ENCODE data around the gene IRF2BP2.
A peak's percentile ranks its signal among the peaks of the same experiment; 100 is the strongest.

IRF2BP2 gene
- 401 to 846 (median 413) reads per million in 3 donors for total RNA-seq

DNA sequence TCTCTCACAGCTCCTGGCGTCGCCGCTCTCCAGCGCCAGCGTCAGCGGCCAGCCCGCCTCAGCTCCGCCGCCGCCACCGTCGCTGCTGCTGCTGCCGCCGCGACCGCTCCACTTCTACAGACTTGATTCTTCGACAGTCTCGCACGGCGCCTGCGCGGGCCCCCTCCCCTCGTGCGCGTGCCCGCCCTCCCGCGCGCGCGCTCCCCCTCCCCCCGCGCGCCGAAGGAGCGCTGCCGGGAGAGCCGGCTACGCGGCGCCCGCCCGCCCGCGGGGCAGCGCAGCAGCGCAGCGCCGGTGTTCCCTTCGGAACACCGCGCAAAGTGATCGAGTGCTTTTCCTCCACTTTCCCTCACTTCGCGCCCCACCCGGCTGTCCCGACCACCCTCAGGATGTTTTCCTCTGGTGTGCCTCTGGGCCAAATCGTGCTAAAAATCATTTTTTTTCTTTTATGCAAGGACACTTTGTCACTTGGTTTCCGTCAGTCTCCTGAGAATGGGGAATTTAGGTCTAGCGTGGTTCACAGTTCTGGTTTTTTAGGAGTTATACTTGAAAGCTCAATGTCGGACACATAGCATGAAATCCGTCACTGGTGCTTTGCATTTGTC lies at the start of gene IRF2BP2:
Gene IRF2BP2, minus strand, starts transcription at position 118 of the 605 bp plus-strand sequence. CDS start 684 bp downstream, outside the sequence.
- Histone ChIP-seq H3K36me3 (ENCODE audit: control insufficient read depth, insufficient read depth, low read length) (peaks cover 11% of the 10 kb centered on the region), H3K27ac (ENCODE audit: insufficient read depth, low read length, poor library complexity, severe bottlenecking) (peak within 1 kb of the TSS; percentile 98), H3K4me1 (ENCODE audit: control insufficient read depth, insufficient read depth, low read length, poor library complexity, severe bottlenecking) (peaks cover 41% of the 10 kb centered on the region)

DNA sequence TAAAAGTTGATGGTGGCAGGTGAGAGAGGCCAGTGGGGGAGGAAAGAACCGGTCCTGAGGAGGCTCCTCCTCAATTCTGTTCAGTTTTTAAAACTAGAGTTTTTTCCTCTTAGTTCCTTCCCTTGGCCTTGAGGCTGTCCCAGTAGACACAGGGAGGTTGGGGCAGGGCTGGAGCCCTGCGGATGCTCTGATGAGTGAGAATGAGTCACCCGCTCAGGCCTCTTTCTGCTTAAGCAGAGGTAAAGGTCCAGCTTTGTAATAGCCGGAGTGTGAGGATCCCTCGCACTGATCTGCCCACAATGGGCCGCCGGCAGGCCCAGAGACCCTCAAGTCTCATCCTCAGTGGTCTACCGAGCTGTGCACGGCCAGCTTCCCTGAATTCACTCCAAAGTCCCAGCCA lies 49.6 kb upstream of the IRF2BP2 start:
- no peak for DNase-seq
- Histone ChIP-seq H3K27ac (ENCODE audit: insufficient read depth, low read length, poor library complexity, severe bottlenecking) (no peak overlapping the region), H3K4me3 (ENCODE audit: insufficient read depth, low read depth, low read length, poor library complexity, severe bottlenecking) (no peak overlapping the region), H3K9me3 (ENCODE audit: control insufficient read depth, low read length) (no peaks in the 10 kb centered on the region), H3K4me1 (ENCODE audit: control insufficient read depth, insufficient read depth, low read length, poor library complexity, severe bottlenecking) (no peaks in the 10 kb centered on the region), H3K36me3 (ENCODE audit: control insufficient read depth, insufficient read depth, low read length) (no peaks in the 10 kb centered on the region), H3K27me3 (replicated peaks; ENCODE audit: control insufficient read depth, insufficient read depth, low read length, poor library complexity, severe bottlenecking) (no peaks in the 10 kb centered on the region)

More for the DNA sequence above, at the start of gene IRF2BP2:
- H3K27me3 ChIP-seq (replicated peaks; ENCODE audit: control insufficient read depth, insufficient read depth, low read length, poor library complexity, severe bottlenecking) = no peaks in the 10 kb centered on the region
- H3K9me3 ChIP-seq (ENCODE audit: control insufficient read depth, low read length) = no peaks in the 10 kb centered on the region
- peak within 1 kb of the TSS; percentile 67 for H3K4me3 ChIP-seq (ENCODE audit: insufficient read depth, low read depth, low read length, poor library complexity, severe bottlenecking)
- peak; percentile 73 to 75 (median 75) for DNase-seq

DNA sequence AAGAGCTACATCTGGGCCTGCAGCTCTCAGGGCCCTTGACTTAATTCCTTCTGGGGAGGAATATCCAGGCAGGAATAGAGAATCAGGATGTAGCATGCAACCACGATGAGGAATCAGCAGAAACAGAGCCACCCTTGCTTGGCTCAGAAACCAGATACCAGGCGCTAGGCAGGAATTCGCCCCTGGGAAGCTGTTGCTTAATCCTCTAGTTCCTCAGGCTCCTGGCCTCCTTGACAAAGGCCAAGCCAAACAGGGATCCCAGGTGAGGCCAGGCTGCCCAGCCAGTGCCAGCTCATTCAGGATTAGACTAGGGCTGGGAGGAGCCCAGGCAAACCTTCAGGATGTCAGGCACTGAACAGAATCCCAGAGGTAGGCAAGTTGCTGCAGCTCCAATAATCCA lies 48.2 kb upstream of the IRF2BP2 start:
- no peak for DNase-seq
- Histone ChIP-seq H3K36me3 (ENCODE audit: control insufficient read depth, insufficient read depth, low read length) (no peaks in the 10 kb centered on the region), H3K9me3 (ENCODE audit: control insufficient read depth, low read length) (no peaks in the 10 kb centered on the region), H3K4me3 (ENCODE audit: insufficient read depth, low read depth, low read length, poor library complexity, severe bottlenecking) (no peak overlapping the region), H3K4me1 (ENCODE audit: control insufficient read depth, insufficient read depth, low read length, poor library complexity, severe bottlenecking) (no peaks in the 10 kb centered on the region), H3K27me3 (replicated peaks; ENCODE audit: control insufficient read depth, insufficient read depth, low read length, poor library complexity, severe bottlenecking) (no peaks in the 10 kb centered on the region), H3K27ac (ENCODE audit: insufficient read depth, low read length, poor library complexity, severe bottlenecking) (no peak overlapping the region)

DNA sequence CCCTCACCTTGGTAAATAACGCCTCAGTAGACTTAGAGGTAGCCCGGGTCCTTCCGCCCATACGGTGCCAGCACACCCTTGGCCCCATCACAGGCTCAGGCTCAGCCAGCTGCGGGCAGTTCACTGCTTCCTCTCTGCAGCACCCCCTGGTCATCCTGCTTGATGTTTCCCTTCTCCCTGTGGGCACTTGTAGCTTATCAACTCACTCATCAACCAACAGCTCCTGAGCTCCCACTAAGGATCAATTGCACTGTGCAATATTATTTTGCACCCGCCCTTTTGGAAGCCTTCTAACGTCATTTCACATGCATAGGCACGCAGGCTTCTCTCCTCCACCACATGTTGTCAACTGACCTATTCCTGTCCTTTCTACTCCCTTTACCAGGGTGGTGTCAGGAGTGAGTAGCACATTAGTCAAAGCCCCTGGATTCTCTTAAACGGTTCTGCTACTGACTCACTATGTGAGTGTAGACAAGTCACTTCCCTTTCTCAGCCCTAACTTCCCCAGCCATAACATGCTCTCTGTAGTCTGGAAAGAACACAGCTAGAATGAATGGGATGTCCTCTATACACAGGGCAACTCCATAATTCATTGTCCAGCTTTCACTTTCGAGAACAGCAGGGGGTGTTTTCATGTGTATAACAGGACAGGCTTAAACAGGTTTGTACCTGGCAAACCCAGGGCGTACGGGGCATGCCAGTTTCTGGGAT lies 47.1 kb upstream of the IRF2BP2 start:
- Histone ChIP-seq H3K27me3 (replicated peaks; ENCODE audit: control insufficient read depth, insufficient read depth, low read length, poor library complexity, severe bottlenecking) (no peaks in the 10 kb centered on the region), H3K9me3 (ENCODE audit: control insufficient read depth, low read length) (no peaks in the 10 kb centered on the region), H3K27ac (ENCODE audit: insufficient read depth, low read length, poor library complexity, severe bottlenecking) (no peak overlapping the region), H3K4me3 (ENCODE audit: insufficient read depth, low read depth, low read length, poor library complexity, severe bottlenecking) (no peak overlapping the region), H3K36me3 (ENCODE audit: control insufficient read depth, insufficient read depth, low read length) (no peaks in the 10 kb centered on the region), H3K4me1 (ENCODE audit: control insufficient read depth, insufficient read depth, low read length, poor library complexity, severe bottlenecking) (no peaks in the 10 kb centered on the region)
- DNase-seq = no peak

DNA sequence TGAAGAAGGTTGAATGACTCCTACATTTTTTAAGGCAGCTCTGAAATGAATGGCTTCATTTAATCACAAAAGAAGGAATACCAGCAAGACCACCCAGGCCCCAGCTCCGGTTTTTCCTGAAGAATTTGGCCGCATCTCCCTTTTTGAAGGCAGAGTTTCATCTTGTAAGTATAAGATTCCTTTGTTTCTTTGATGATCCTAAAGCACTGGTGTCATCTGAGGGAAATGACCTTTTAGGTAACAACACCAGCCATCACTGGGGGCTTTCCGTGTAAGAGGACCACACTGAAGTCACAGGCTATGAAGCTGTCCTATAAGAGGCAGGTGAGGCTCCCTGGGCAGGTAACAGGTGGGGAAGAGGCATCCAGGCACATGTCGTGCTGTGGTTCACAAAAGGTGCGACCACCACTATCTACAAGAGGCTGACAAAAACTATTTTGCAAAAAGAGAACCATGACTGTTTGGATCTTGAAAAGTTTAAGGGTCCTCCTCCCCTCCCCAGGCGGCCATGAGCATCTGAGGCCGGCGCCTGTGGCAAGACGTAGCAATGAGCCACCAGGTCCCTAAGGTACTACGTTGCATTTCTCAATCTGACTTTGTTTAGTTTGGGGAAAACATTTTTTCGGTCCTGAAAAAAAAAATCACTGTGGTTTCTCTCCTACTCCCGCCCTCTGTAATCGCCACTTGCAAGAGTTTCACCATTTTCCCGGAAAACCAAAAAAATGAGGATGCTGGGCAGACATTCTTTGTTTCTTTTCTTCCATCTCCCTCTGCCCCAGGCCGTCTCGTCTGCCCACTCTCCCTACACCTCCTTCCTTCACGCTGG lies 46.3 kb upstream of the IRF2BP2 start:
- no peaks in the 10 kb centered on the region for H3K9me3 ChIP-seq (ENCODE audit: control insufficient read depth, low read length)
- no peaks in the 10 kb centered on the region for H3K4me1 ChIP-seq (ENCODE audit: control insufficient read depth, insufficient read depth, low read length, poor library complexity, severe bottlenecking)
- H3K36me3 ChIP-seq (ENCODE audit: control insufficient read depth, insufficient read depth, low read length) = no peaks in the 10 kb centered on the region
- DNase-seq = no peak
- H3K4me3 ChIP-seq (ENCODE audit: insufficient read depth, low read depth, low read length, poor library complexity, severe bottlenecking) = no peak overlapping the region
- no peak overlapping the region for H3K27ac ChIP-seq (ENCODE audit: insufficient read depth, low read length, poor library complexity, severe bottlenecking)
- H3K27me3 ChIP-seq (replicated peaks; ENCODE audit: control insufficient read depth, insufficient read depth, low read length, poor library complexity, severe bottlenecking) = no peaks in the 10 kb centered on the region

DNA sequence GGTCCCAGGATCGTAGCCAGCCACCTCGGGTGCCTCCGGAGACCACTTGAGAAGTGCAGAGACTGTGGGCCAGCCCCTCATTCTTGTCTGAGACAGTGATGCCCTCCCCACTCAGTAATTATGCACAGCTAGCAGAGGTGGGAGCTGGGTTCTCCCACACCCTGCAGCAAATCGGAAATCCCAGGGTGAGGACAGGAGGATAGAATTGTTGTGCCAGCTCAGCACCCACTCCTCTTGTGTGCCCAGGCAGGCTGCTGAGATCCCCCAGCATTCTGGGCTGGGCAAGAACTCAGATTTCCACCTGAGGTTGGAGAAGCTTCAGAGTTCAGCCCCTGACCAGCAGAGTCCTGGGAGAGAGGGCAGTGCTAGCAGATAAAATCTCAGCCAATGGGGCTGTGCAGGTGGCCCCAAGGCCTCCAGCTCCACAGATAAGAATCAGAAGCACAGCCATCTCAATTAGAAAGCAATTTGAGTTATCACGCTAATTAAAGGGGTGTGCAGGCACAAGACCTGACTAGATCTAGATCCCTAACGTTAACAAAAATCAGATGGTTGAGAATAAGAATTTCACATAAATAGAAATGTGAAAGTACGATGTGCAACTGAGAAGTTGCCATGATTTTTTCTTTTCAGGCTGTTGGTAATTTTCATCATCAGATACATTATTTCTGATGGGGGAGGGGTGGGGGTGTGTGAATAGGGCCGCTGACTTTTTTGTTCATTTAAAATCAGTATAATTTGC lies 45.5 kb upstream of the IRF2BP2 start:
- no peak overlapping the region for H3K4me3 ChIP-seq (ENCODE audit: insufficient read depth, low read depth, low read length, poor library complexity, severe bottlenecking)
- no peaks in the 10 kb centered on the region for H3K36me3 ChIP-seq (ENCODE audit: control insufficient read depth, insufficient read depth, low read length)
- H3K4me1 ChIP-seq (ENCODE audit: control insufficient read depth, insufficient read depth, low read length, poor library complexity, severe bottlenecking) = no peaks in the 10 kb centered on the region
- H3K27me3 ChIP-seq (replicated peaks; ENCODE audit: control insufficient read depth, insufficient read depth, low read length, poor library complexity, severe bottlenecking) = no peaks in the 10 kb centered on the region
- DNase-seq = no peak
- no peak overlapping the region for H3K27ac ChIP-seq (ENCODE audit: insufficient read depth, low read length, poor library complexity, severe bottlenecking)
- H3K9me3 ChIP-seq (ENCODE audit: control insufficient read depth, low read length) = no peaks in the 10 kb centered on the region

DNA sequence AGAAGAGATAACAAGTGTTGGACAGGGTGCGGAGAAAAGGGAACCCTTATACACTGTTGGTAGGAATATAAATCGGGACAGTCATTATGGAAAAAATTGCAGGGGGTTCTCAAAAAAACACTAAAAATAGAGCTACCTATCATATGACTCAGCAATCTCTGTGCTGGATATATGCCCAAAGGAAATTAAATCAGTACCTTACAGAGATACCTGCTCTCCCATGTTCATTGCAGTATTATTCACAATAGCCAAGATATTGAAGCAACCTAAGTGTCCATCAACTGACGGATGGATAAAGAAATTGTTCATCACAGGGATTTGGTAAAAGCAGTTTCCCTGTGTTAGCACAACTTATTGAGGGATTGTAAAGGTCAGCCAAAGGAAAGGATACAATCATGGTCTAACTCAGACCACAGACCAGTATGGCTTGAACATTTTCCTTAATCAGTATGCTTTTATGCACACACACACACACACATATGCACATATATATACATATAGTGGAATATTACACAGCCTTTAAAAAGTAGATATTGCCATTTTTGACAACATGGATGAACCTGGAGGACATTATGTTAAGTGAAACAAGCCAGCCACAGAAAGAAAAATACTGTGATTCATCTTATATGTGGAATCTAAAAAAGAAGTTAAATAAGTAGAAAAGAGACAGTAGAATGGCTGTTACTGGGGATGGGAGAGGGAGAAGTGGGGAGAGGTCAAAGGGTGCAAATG lies 44.2 kb upstream of the IRF2BP2 start:
- no peaks in the 10 kb centered on the region for H3K9me3 ChIP-seq (ENCODE audit: control insufficient read depth, low read length)
- H3K27me3 ChIP-seq (replicated peaks; ENCODE audit: control insufficient read depth, insufficient read depth, low read length, poor library complexity, severe bottlenecking) = no peaks in the 10 kb centered on the region
- no peaks in the 10 kb centered on the region for H3K4me1 ChIP-seq (ENCODE audit: control insufficient read depth, insufficient read depth, low read length, poor library complexity, severe bottlenecking)
- no peak overlapping the region for H3K4me3 ChIP-seq (ENCODE audit: insufficient read depth, low read depth, low read length, poor library complexity, severe bottlenecking)
- DNase-seq = no peak
- H3K36me3 ChIP-seq (ENCODE audit: control insufficient read depth, insufficient read depth, low read length) = no peaks in the 10 kb centered on the region
- no peak overlapping the region for H3K27ac ChIP-seq (ENCODE audit: insufficient read depth, low read length, poor library complexity, severe bottlenecking)

DNA sequence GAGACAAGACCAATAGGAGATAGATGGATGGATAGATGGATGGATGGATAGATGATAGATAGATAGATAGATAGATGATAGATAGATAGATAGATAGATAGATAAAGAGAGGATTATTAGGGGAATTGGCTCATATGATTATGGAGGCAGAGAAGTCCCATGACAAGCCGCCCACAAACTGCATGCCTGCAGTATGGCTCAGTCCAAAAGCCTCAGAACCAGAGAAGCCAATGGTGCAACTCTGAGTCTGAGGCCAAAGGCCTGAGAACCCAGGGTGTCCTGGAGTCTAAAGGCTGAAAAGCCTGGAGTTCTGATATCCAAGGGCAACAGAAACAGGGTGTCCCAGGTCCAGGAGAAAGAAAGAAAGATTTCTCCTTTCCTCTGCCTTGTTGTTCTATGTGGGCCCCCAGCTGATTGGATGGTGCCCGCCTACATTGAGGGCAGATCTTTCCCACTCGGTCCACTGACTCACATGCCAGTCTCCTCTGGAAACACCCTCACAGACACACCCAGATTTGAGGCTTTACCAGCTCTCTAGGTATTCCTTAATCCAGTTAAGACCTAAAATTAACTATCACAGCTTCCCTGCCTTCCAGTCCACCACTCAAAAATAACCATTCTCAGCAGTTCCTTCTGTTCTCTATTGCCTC lies 39.6 kb upstream of the IRF2BP2 start:
- Histone ChIP-seq H3K27ac (ENCODE audit: insufficient read depth, low read length, poor library complexity, severe bottlenecking) (no peak overlapping the region), H3K4me3 (ENCODE audit: insufficient read depth, low read depth, low read length, poor library complexity, severe bottlenecking) (no peak overlapping the region), H3K4me1 (ENCODE audit: control insufficient read depth, insufficient read depth, low read length, poor library complexity, severe bottlenecking) (no peaks in the 10 kb centered on the region), H3K9me3 (ENCODE audit: control insufficient read depth, low read length) (no peaks in the 10 kb centered on the region), H3K36me3 (ENCODE audit: control insufficient read depth, insufficient read depth, low read length) (no peaks in the 10 kb centered on the region), H3K27me3 (replicated peaks; ENCODE audit: control insufficient read depth, insufficient read depth, low read length, poor library complexity, severe bottlenecking) (no peaks in the 10 kb centered on the region)
- no peak for DNase-seq

DNA sequence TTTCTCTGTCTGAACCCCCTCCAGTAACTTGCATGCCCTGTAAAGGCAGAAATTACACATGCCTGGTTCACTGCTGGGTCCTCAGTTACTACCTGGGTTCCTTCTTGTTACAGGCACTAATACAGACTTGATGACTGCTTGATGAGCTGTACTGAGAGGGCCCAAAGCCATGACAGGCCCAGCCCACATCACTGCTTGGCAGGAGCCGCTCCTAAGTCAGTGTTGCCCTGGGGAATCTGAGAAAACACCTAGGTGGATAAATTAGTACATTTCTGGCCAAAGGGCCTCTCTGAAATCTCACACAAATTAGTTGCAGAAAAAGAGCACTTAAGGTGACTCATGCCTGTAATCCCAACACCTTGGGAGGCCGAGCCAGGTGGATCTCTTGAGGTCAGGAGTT lies 37.8 kb upstream of the IRF2BP2 start:
- no peak for DNase-seq
- H3K27me3 ChIP-seq (replicated peaks; ENCODE audit: control insufficient read depth, insufficient read depth, low read length, poor library complexity, severe bottlenecking) = no peaks in the 10 kb centered on the region
- no peaks in the 10 kb centered on the region for H3K4me1 ChIP-seq (ENCODE audit: control insufficient read depth, insufficient read depth, low read length, poor library complexity, severe bottlenecking)
- H3K36me3 ChIP-seq (ENCODE audit: control insufficient read depth, insufficient read depth, low read length) = no peaks in the 10 kb centered on the region
- H3K4me3 ChIP-seq (ENCODE audit: insufficient read depth, low read depth, low read length, poor library complexity, severe bottlenecking) = no peak overlapping the region
- no peaks in the 10 kb centered on the region for H3K9me3 ChIP-seq (ENCODE audit: control insufficient read depth, low read length)
- no peak overlapping the region for H3K27ac ChIP-seq (ENCODE audit: insufficient read depth, low read length, poor library complexity, severe bottlenecking)
